Fibroblast of the aortic adventitia (primary cell): ENCODE measurements around the gene CYGB. TPM values are rescaled to one million over a fixed set of nuclear protein-coding genes. Genes with fewer than 3 reads are reported as not detected.

Source experiments
- DNase-seq: peaks from one replicate; pipeline ENCODE4 v3.0.0-alpha.2; 2010; ENCODE audit warnings: low read depth
- H3K4me3 ChIP-seq: 2 replicates; pipeline ENCODE4 v1.5.1; 2011; ENCODE audit warnings: low read depth, mild to moderate bottlenecking, control low read depth, low read length, moderate library complexity
- CTCF ChIP-seq: IDR thresholded peaks from 2 replicates; pipeline ENCODE4 v1.5.1; 2011; ENCODE audit warnings: mild to moderate bottlenecking, low read length, control low read depth, inconsistent platforms; ENCODE audit not compliant: insufficient read depth
- total RNA-seq: library from RNA; depleted of rRNA; stranded (reverse); fragments of >200 nt; gene quantifications from 2 replicates; pipeline ENCODE4 v1.2.3, GENCODE V29; 2012; ENCODE audit warnings: low replicate concordance

The CYGB gene
- total RNA-seq, 1 donor = 35.2 TPM

- DNase-seq = no peak
- no peak for TF ChIP-seq CTCF
- no peak overlapping the region for H3K4me3 ChIP-seq
Observed at GRCh38 chr17:76549539-76549938, 12.0 kb upstream of the CYGB start.

- no peak for TF ChIP-seq CTCF
- no peak for DNase-seq
- no peak overlapping the region for H3K4me3 ChIP-seq
Observed at GRCh38 chr17:76549215-76549518, 11.7 kb upstream of the CYGB start.

GRCh38 chr17:76548378-76549214 lies 11.1 kb upstream of the CYGB start:
- DNase-seq = no peak
- TF ChIP-seq CTCF = no peak
- H3K4me3 ChIP-seq = no peak overlapping the region

- no peak for DNase-seq
- TF ChIP-seq CTCF = no peak
- no peak overlapping the region for H3K4me3 ChIP-seq
Observed at GRCh38 chr17:76547642-76548202, 10.2 kb upstream of the CYGB start.

GRCh38 chr17:76547183-76547641 lies 9.7 kb upstream of the CYGB start:
- DNase-seq = peak; percentile 79
- H3K4me3 ChIP-seq = no peak overlapping the region
- peak; percentile 74 for TF ChIP-seq CTCF

GRCh38 chr17:76546556-76547182 lies 9.2 kb upstream of the CYGB start:
- no peak overlapping the region for H3K4me3 ChIP-seq
- DNase-seq = peak; percentile 91
- TF ChIP-seq CTCF = no peak
